Mucosa of rectum (tissue), 2 donors: ENCODE data around the gene FOXN1.

Experiments
- H3K27ac ChIP-seq, 2 donors: one replicate each; pipeline ENCODE4 v1.7.0; 2013; ENCODE audit warnings: inconsistent platforms in 2 of 2, low read depth in 2 of 2, low read length in 2 of 2
- H3K27me3 ChIP-seq, 2 donors: one replicate each; pipeline ENCODE4 v1.7.0; 2013; ENCODE audit warnings: low read length in 2 of 2; ENCODE audit not compliant: control insufficient read depth in 2 of 2, insufficient read depth in 2 of 2
- H3K36me3 ChIP-seq, 2 donors: one replicate each; pipeline ENCODE4 v1.7.0; 2013; ENCODE audit warnings: low read length in 2 of 2; ENCODE audit not compliant: control insufficient read depth in 2 of 2, insufficient read depth in 2 of 2
- H3K4me1 ChIP-seq, 2 donors: one replicate each; pipeline ENCODE4 v1.7.0; 2013; ENCODE audit warnings: low read length in 2 of 2, mild to moderate bottlenecking in 1 of 2; ENCODE audit not compliant: control insufficient read depth in 2 of 2, insufficient read depth in 2 of 2
- H3K4me3 ChIP-seq, 2 donors: one replicate each; pipeline ENCODE4 v1.7.0; 2013; ENCODE audit warnings: low read length in 2 of 2
- H3K9ac ChIP-seq, 2 donors: one replicate each; pipeline ENCODE4 v1.7.0; 2013; ENCODE audit warnings: low read length in 2 of 2, low read depth in 1 of 2, mild to moderate bottlenecking in 1 of 2
- H3K9me3 ChIP-seq, 2 donors: one replicate each; pipeline ENCODE4 v1.7.0; 2013; ENCODE audit warnings: low read length in 2 of 2; ENCODE audit not compliant: control insufficient read depth in 2 of 2
- donor health status: healthy.
- donor health status: Normal muscosa, but diverticular disease.

Gene FOXN1

GRCh38 chr17:28523876-28524275, 17.7 kb downstream of the FOXN1 start:
- Histone ChIP-seq H3K4me1 (peaks cover 37 to 45% of the 10 kb centered on the region in 2 donors), H3K27me3 (no peaks in the 10 kb centered on the region), H3K4me3 (no peak overlapping the region), H3K36me3 (no peaks in the 10 kb centered on the region), H3K9me3 (no peaks in the 10 kb centered on the region), H3K27ac (no peak overlapping the region), H3K9ac (no peak overlapping the region)

- Histone ChIP-seq H3K27ac (peak overlapping the region; percentile 82 to 86), H3K4me1 (peaks cover 41 to 53% of the 10 kb centered on the region in 2 donors), H3K9ac (peak overlapping the region; percentile 52 to 57), H3K9me3 (no peaks in the 10 kb centered on the region), H3K36me3 (no peaks in the 10 kb centered on the region), H3K27me3 (no peaks in the 10 kb centered on the region), H3K4me3 (peak overlapping the region; percentile 12 to 37)
These were observed 18.6 kb downstream of the FOXN1 start for GRCh38 chr17:28524476-28525424.

- Histone ChIP-seq H3K9ac (peak overlapping the region in 1 of 2 donors; percentile 9), H3K27ac (no peak overlapping the region), H3K4me3 (no peak overlapping the region), H3K27me3 (no peaks in the 10 kb centered on the region), H3K9me3 (no peaks in the 10 kb centered on the region), H3K36me3 (no peaks in the 10 kb centered on the region), H3K4me1 (peaks cover 41 to 53% of the 10 kb centered on the region in 2 donors)
These were observed 20.2 kb downstream of the FOXN1 start for GRCh38 chr17:28526381-28526780.

- H3K4me3 ChIP-seq = no peak overlapping the region
- peaks cover 42 to 55% of the 10 kb centered on the region in 2 donors for H3K4me1 ChIP-seq
- H3K27me3 ChIP-seq = no peaks in the 10 kb centered on the region
- peak overlapping the region in 1 of 2 donors; percentile 45 for H3K9ac ChIP-seq
- no peaks in the 10 kb centered on the region for H3K36me3 ChIP-seq
- H3K27ac ChIP-seq = peak overlapping the region; percentile 75 to 85
- no peaks in the 10 kb centered on the region for H3K9me3 ChIP-seq
These were observed 21.1 kb downstream of the FOXN1 start for GRCh38 chr17:28527181-28527681.

- Histone ChIP-seq H3K4me1 (peaks cover 47 to 61% of the 10 kb centered on the region in 2 donors), H3K4me3 (no peak overlapping the region), H3K9me3 (no peaks in the 10 kb centered on the region), H3K9ac (peak overlapping the region in 1 of 2 donors; percentile 45), H3K36me3 (no peaks in the 10 kb centered on the region), H3K27me3 (no peaks in the 10 kb centered on the region), H3K27ac (peak overlapping the region; percentile 75 to 85)
These were observed 21.7 kb downstream of the FOXN1 start for GRCh38 chr17:28527859-28528258.

- peak overlapping the region in 1 of 2 donors; percentile 45 for H3K9ac ChIP-seq
- peaks cover 50 to 67% of the 10 kb centered on the region in 2 donors for H3K4me1 ChIP-seq
- no peak overlapping the region for H3K4me3 ChIP-seq
- no peaks in the 10 kb centered on the region for H3K27me3 ChIP-seq
- H3K9me3 ChIP-seq = no peaks in the 10 kb centered on the region
- H3K36me3 ChIP-seq = no peaks in the 10 kb centered on the region
- H3K27ac ChIP-seq = peak overlapping the region; percentile 75 to 85
These were observed 22.3 kb downstream of the FOXN1 start for GRCh38 chr17:28528327-28529012.

GRCh38 chr17:28529013-28529400, 22.9 kb downstream of the FOXN1 start:
- Histone ChIP-seq H3K4me3 (no peak overlapping the region), H3K27me3 (no peaks in the 10 kb centered on the region), H3K4me1 (peaks cover 50 to 72% of the 10 kb centered on the region in 2 donors), H3K27ac (peak overlapping the region; percentile 75 to 85), H3K9me3 (no peaks in the 10 kb centered on the region), H3K9ac (peak overlapping the region in 1 of 2 donors; percentile 18), H3K36me3 (no peaks in the 10 kb centered on the region)

- Histone ChIP-seq H3K36me3 (no peaks in the 10 kb centered on the region), H3K4me3 (no peak overlapping the region), H3K27me3 (no peaks in the 10 kb centered on the region), H3K4me1 (peaks cover 41 to 64% of the 10 kb centered on the region in 2 donors), H3K9me3 (no peaks in the 10 kb centered on the region), H3K9ac (no peak overlapping the region), H3K27ac (no peak overlapping the region)
These were observed 24.1 kb downstream of the FOXN1 start for GRCh38 chr17:28530250-28530649.

GRCh38 chr17:28530926-28531325, 24.8 kb downstream of the FOXN1 start:
- no peaks in the 10 kb centered on the region for H3K9me3 ChIP-seq
- no peak overlapping the region for H3K27ac ChIP-seq
- no peak overlapping the region for H3K9ac ChIP-seq
- H3K36me3 ChIP-seq = no peaks in the 10 kb centered on the region
- H3K4me1 ChIP-seq = peaks cover 35 to 62% of the 10 kb centered on the region in 2 donors
- no peak overlapping the region for H3K4me3 ChIP-seq
- H3K27me3 ChIP-seq = no peaks in the 10 kb centered on the region
